Astrocyte of the spinal cord (primary cell): ENCODE measurements around the gene ACTR10.
A peak's percentile ranks its signal among the peaks of the same experiment; 100 is the strongest.

Source experiments
- DNase-seq: peaks from one replicate; pipeline ENCODE4 v3.0.0; 2011; ENCODE audit warnings: low read depth, low spot score
- H3K4me3 ChIP-seq: 2 replicates; pipeline ENCODE4 v1.5.1; 2011; ENCODE audit warnings: low read depth, mild to moderate bottlenecking, low read length, moderate library complexity
- in situ Hi-C: cut with HindIII; loops from 2 replicates; pipeline ENCODE4 v1.10.0; 2017; ENCODE audit warnings: low sequenced_read_pairs
- TF ChIP-seq, protein P1 (sequence below): IDR thresholded peaks from 2 replicates; pipeline ENCODE4 v1.5.1; 2012; ENCODE audit warnings: low read depth, mild to moderate bottlenecking, low read length, inconsistent platforms

Gene ACTR10

DNA sequence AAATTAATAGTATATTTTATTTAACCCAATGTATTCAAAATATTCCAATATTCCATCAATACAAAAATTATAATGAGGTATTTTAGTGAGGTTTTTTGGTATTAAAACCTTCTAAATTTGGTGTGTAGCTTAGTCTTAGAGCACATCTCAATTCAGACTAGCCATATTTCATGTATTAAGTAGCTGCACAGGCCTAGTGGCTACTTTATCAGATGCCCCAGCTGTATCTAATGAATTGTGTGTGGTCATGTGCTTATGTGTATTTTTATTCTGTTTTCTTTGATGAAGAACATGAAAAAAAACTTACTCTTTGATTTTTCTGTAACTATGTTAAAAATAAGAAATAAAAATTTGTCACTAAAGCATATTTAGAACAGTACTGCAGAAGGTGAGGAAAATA, 13.2 kb downstream of the ACTR10 start:
- no peak for DNase-seq
- TF ChIP-seq, protein P1, sequence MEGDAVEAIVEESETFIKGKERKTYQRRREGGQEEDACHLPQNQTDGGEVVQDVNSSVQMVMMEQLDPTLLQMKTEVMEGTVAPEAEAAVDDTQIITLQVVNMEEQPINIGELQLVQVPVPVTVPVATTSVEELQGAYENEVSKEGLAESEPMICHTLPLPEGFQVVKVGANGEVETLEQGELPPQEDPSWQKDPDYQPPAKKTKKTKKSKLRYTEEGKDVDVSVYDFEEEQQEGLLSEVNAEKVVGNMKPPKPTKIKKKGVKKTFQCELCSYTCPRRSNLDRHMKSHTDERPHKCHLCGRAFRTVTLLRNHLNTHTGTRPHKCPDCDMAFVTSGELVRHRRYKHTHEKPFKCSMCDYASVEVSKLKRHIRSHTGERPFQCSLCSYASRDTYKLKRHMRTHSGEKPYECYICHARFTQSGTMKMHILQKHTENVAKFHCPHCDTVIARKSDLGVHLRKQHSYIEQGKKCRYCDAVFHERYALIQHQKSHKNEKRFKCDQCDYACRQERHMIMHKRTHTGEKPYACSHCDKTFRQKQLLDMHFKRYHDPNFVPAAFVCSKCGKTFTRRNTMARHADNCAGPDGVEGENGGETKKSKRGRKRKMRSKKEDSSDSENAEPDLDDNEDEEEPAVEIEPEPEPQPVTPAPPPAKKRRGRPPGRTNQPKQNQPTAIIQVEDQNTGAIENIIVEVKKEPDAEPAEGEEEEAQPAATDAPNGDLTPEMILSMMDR, result no peak
- in situ Hi-C loops, result no loop called here
- H3K4me3 ChIP-seq, result no peak overlapping the region

DNA sequence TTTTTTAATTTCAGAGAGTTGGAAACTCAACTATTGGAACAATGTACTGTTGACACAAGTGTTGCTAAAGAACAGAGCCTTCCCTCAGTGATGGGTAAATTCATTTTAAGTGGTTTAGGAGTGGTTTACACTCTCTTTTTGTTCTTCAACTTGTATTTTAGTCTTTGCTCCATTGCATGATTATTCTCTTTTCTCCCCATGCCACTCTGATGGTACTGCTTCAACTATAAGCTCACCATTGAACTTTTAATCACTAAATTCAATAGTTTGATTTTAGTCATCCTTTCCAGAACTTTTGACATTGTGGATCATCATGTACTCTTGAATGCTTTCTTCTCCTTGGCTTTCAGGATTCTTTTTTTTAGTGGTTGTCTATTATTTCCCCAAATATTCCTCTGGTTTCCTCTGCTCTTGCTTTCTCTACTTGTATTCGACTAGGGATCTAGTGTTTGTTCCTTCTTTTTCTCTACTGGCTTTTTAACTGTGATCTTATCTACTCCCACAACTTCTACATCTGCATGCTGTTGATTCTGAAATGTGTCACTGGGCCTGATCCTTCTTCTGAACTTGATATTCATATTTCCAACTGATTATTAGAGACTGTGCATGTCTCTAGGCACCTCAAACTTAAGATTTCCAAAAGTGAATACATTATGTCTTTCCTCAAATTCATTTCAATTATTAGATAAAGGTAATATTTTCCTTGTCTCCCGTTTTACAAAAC, 15.4 kb downstream of the ACTR10 start:
- DNase-seq, result no peak
- TF ChIP-seq, protein P1, result no peak
- H3K4me3 ChIP-seq, result no peak overlapping the region
- in situ Hi-C loops, result no loop called here

DNA sequence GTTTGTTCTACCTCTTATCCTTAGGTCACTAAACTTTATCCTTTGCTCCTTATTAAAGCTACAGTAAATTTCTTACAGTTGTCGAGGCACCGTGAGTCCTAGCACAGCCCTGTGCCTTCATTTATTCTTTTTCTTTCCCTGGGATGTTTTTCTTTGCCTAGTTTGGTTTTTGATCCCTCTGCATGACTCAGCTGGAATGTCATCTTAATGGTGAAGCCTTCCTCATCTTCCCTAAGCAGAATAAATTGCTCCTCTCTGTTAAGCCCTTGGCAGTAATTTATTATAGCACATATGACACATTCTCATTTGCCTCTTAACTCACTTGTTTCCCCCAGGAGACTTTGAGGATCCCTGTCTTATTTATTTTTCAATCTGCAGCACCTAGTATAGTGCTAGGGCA, 16.6 kb downstream of the ACTR10 start:
- TF ChIP-seq, protein P1, result no peak
- no peak overlapping the region for H3K4me3 ChIP-seq
- in situ Hi-C loops, result no loop called here
- DNase-seq, result peak; percentile 31

DNA sequence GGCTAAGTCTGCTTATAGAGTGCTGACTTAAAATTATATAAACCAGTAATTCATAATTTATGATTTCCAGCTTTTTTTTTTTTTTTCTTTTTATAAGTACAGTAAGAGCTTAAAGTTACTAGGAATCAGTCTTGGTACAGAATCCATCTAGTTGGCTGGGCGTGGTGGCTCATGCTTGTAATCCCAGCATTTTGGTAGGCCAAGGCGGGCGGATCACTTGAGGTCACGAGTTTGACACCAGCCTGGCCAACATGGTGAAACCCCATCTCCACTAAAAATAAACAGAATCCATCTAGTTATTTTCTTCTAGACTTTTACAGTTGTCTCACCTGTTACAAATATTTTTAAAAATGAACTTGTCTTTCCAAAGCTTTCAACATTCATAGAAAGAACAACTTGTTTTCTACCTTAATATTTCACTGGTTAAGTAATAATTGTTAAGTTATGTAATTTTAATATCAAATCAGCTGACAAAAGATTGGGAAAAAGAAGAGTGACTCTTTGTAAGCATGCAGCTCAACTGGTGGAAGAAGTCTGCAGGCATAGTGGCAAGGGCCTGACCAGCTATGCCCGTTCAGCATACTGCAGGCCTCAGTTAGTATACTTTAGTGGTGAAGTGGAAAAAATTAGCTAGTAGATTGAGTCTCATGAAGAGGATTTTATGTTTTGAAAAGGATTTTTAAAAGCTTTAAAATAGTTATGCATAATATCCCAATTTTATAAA, 27.3 kb downstream of the ACTR10 start:
- in situ Hi-C loops, result no loop called here
- DNase-seq, result no peak
- H3K4me3 ChIP-seq, result no peak overlapping the region
- TF ChIP-seq, protein P1, result no peak

DNA sequence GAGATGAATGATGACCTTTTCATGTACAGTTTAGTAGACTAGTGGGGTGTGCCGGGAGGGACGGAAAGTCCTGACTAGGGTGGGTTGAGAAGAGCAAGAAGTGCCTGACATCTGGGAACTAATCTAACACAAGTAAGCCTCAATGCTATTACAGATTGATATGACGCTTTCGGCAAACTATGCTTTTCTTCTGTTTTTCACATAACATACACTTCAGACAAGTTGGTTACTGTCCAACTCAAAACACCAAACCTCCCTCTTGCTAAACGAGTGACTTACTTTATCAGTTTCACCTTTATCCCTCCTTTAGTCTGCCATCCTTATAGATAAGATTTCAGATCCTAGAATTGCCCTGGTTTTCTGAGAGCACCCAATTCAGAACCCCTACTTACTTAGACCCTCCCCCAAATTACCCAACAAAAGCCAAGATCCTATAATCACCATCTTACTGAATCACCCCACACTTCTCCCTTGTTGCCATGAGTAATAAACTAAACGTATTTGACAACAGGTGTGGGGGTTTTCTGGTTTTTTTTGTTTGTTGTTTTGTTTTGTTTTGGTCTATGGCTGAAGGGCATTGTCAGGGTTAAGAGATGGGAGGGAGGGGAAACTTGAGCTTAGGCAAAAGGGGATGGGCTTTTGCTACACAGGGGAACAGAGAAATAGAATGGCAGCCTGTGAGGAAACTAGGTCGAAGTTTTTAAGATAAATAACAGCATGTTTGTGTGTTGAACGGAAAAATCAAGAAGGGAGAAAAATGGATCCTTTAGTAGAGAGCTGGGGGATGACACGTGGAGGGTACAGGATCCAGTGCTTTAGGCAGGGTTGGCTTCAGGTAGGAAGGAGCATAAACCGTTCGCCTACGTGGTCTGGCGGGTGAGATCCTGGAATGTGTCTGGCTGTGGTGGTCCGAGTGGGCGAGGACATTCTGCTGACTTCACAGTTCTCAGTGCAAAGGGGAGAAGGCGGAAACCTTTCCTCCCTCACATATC, 38.6 kb downstream of the ACTR10 start:
- in situ Hi-C loops, result no loop called here
- H3K4me3 ChIP-seq, result peak overlapping the region; percentile 59
- no peak for DNase-seq
- TF ChIP-seq, protein P1, result no peak
